GM12873 (cell line): ENCODE measurements around the gene TSPAN6.

Experiments
- CTCF ChIP-seq: IDR thresholded peaks from 2 replicates; pipeline ENCODE4 v1.5.1; 2012; ENCODE audit warnings: low read depth, mild to moderate bottlenecking, moderate library complexity, low read length, control low read depth; ENCODE audit not compliant: insufficient read depth; ENCODE audit errors: missing control alignments

The TSPAN6 gene

GRCh38 chrX:100636321-100636991 lies at the start of gene TSPAN6:
Gene TSPAN6, minus strand, starts transcription at chrX:100636806. Its CDS starts 112 bp downstream, at chrX:100636694.
- TF ChIP-seq CTCF = peak; percentile 43

DNA sequence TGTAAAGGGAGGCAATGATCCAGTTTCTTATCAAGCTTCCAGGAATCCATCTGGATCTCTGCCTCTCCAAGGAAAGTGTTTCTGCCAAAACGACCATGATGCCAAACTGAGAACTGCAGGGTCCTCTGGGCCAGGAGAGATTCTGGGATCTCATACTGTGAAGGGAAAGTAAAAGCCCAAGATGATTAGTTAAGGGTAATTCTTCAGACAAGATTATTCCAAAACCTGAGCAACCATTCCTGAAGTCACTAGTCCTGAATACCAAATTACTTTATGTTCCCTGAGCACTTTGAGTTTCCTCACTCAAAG lies 49.3 kb upstream of the TSPAN6 start:
- no peak for TF ChIP-seq CTCF

DNA sequence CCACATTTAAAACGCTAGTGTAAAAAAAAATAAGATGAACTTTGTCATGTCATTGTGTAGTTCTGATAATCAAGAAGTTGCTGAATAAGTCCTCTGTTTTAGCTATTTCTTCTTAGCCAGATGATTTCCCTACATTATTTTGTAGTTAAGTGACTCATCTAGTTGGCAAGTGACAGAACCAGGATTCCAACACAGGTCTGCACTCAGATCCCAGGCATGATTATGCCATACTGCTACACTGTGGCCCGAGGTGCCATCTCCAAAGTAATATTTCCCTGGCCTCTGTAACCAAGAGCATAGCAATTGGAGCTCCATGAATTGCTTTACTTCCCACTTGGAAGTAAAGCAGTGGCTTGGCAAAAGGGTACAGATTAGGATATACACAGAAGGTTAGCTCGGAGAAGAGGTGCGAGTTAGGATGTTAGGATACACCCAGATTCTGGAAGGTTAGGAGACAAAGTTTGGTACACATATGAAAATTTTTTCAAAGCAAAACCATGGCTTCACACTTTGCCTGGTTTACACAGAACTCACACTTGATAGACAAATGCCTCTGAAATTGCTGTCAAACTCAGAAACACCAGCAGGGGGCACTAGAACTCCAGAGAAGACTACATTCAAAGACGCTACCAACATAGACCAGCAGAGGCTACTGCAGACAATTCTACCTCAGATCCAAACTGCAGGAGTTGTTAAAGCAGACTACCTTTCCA lies 48.8 kb upstream of the TSPAN6 start:
- TF ChIP-seq CTCF = peak; percentile 90

DNA sequence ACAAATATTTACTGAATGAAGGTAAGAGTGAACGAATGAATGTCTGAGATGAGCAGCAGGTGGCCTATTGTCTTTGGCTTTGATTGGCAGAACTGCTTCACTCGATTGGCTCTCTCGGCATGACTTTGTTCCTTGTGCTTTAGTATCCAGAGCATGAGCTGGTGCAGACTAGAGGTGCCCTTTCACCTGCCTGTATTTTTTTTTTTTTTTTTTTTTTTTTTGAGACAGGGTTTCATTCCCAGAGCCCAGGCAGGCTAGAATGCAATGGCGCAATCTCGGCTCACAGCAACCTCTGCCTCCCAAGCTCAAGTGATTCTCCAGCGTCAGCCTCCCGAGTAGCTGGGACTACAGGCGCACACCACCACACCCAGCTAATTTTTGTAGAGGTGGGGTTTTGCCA lies 46.3 kb upstream of the TSPAN6 start:
- TF ChIP-seq CTCF = no peak

DNA sequence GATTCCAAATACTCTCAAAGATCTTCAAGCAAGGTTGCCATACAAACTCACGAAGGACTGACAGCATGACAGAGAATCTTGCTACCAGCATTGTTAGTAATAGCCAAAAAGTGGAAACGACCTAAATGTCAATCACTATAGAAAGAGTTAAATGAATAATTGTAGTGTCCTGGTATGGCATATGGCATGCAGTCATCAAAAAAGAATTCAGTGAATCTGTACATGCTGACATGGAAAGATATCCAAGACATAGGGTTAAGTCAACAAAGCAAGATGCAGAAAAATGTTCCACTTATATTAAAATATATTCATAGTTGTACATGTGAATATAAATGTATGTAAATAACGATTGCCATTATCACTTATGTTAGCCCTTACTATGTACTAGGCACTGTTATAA lies 45.0 kb upstream of the TSPAN6 start:
- no peak for TF ChIP-seq CTCF

- TF ChIP-seq CTCF = no peak
These were observed 44.1 kb upstream of the TSPAN6 start for GRCh38 chrX:100680756-100681155.

GRCh38 chrX:100677611-100678181 lies 41.1 kb upstream of the TSPAN6 start:
- no peak for TF ChIP-seq CTCF
